ENCODE data around the gene MTUS2.

GRCh38 chr13:29038700-29039099, 218.6 kb downstream of the MTUS2 start:
- TF ChIP-seq, protein P1, sequence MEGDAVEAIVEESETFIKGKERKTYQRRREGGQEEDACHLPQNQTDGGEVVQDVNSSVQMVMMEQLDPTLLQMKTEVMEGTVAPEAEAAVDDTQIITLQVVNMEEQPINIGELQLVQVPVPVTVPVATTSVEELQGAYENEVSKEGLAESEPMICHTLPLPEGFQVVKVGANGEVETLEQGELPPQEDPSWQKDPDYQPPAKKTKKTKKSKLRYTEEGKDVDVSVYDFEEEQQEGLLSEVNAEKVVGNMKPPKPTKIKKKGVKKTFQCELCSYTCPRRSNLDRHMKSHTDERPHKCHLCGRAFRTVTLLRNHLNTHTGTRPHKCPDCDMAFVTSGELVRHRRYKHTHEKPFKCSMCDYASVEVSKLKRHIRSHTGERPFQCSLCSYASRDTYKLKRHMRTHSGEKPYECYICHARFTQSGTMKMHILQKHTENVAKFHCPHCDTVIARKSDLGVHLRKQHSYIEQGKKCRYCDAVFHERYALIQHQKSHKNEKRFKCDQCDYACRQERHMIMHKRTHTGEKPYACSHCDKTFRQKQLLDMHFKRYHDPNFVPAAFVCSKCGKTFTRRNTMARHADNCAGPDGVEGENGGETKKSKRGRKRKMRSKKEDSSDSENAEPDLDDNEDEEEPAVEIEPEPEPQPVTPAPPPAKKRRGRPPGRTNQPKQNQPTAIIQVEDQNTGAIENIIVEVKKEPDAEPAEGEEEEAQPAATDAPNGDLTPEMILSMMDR (IDR thresholded peaks at IDR 0.05 in 4 of 5, conservative IDR thresholded peaks at IDR 0.05 in 1 of 5), result no peak
- no peak for TF ChIP-seq POLR2A (IDR thresholded peaks at IDR 0.05)

All from gastrocnemius medialis (tissue), 4 donors.